GM12878 (cell line): Measurements from ENCODE around the gene PPM1K. TPM values are rescaled to one million over a fixed set of nuclear protein-coding genes. Genes with fewer than 3 reads are reported as not detected.

Source experiments
- FOXK2 ChIP-seq: fragments of 450-650 bp; IDR thresholded peaks from 2 replicates; pipeline ENCODE4 v1.6.1; 2017; ENCODE audit warnings: mild to moderate bottlenecking, moderate library complexity
- GABPA ChIP-seq: IDR thresholded peaks from 2 replicates; pipeline ENCODE4 v1.6.1; 2014; ENCODE audit warnings: antibody characterized with exemption, low read depth, mild to moderate bottlenecking, inconsistent platforms
- GATAD2B ChIP-seq: fragments of 450-650 bp; conservative IDR thresholded peaks from 2 replicates; pipeline ENCODE4 v1.6.1; 2017; ENCODE audit warnings: low read depth, mild to moderate bottlenecking, moderate library complexity
- IKZF1 ChIP-seq: fragments of 450-650 bp; conservative IDR thresholded peaks from 2 replicates; pipeline ENCODE4 v1.6.1; 2017; ENCODE audit warnings: antibody characterized with exemption, mild to moderate bottlenecking
- IKZF2 ChIP-seq, 2 experiments: fragments of 450-650 bp; IDR thresholded peaks; 2 replicates each; pipeline ENCODE4 v1.6.1; 2017; ENCODE audit warnings: mild to moderate bottlenecking in 2 of 2, moderate library complexity in 2 of 2
- IRF3 ChIP-seq: fragments of 450-650 bp; IDR thresholded peaks from 2 replicates; pipeline ENCODE4 v1.6.1; 2014; ENCODE audit warnings: mild to moderate bottlenecking
- JUND ChIP-seq: IDR thresholded peaks from 2 replicates; pipeline ENCODE4 v1.6.1; 2012; ENCODE audit warnings: low read depth, mild to moderate bottlenecking, low read length, improper control_type of control experiment, moderate library complexity
- LARP7 ChIP-seq: fragments of 450-650 bp; IDR thresholded peaks from 2 replicates; pipeline ENCODE4 v1.6.1; 2017; ENCODE audit warnings: mild to moderate bottlenecking
- NBN ChIP-seq: fragments of 450-650 bp; IDR thresholded peaks from 2 replicates; pipeline ENCODE4 v1.6.1; 2016
- NKRF ChIP-seq: fragments of 450-650 bp; conservative IDR thresholded peaks from 2 replicates; pipeline ENCODE4 v1.6.1; 2017; ENCODE audit warnings: mild to moderate bottlenecking, moderate library complexity
- NR2C2 ChIP-seq: IDR thresholded peaks from 2 replicates; pipeline ENCODE4 v1.6.1; 2011; ENCODE audit warnings: borderline replicate concordance, low read depth; ENCODE audit not compliant: control insufficient read depth, insufficient read length
- PML ChIP-seq: IDR thresholded peaks from 2 replicates; pipeline ENCODE4 v1.6.1; 2012; ENCODE audit warnings: low read length, inconsistent platforms
- POLR2AphosphoS2 ChIP-seq: IDR thresholded peaks from 2 replicates; pipeline ENCODE4 v1.6.1; 2011; ENCODE audit warnings: low read depth, mild to moderate bottlenecking, low read length, improper control_type of control experiment, moderate library complexity
- POU2F2 ChIP-seq: IDR thresholded peaks from 3 replicates; pipeline ENCODE4 v1.6.1; 2011; ENCODE audit warnings: low read depth, mild to moderate bottlenecking, low read length, borderline replicate concordance
- PRDM15 ChIP-seq: fragments of 450-650 bp; formaldehyde crosslinking; IDR thresholded peaks from 2 replicates; pipeline ENCODE4 v1.4.0; 2020; ENCODE audit warnings: mild to moderate bottlenecking, moderate library complexity
- RFX5 ChIP-seq: IDR thresholded peaks from 2 replicates; pipeline ENCODE4 v1.6.1; 2011; ENCODE audit warnings: low read depth, low read length, improper control_type of control experiment
- SMAD5 ChIP-seq: IDR thresholded peaks from 2 replicates; pipeline ENCODE4 v1.6.1; 2016; ENCODE audit warnings: antibody characterized with exemption, low read depth
- STAT1 ChIP-seq: fragments of 450-650 bp; conservative IDR thresholded peaks from 2 replicates; pipeline ENCODE4 v1.6.1; 2014; ENCODE audit warnings: antibody characterized with exemption, mild to moderate bottlenecking
- ZNF274 ChIP-seq: IDR thresholded peaks from one replicate; pipeline ENCODE4 v1.8.0; 2011; ENCODE audit not compliant: insufficient read length, insufficient read depth
- ZNF592 ChIP-seq: fragments of 450-650 bp; IDR thresholded peaks from 2 replicates; pipeline ENCODE4 v1.6.1; 2017; ENCODE audit warnings: mild to moderate bottlenecking, moderate library complexity
- polyA plus RNA-seq, 11 experiments: library from polyadenylated mRNA; depleted of rRNA in 4 of 11; unstranded in 6 of 11; stranded (reverse) in 5 of 11; fragments of >200 nt; fragmentation: Nextera tagmentation in 4 of 11; fragmentation: Illumina TruSeq in 1 of 11; extraction: Ambion mirVana in 4 of 11; extraction: Trizol in 1 of 11; gene quantifications; 1 replicate in 1 of 11; 2 replicates in 10 of 11; pipeline versions ENCODE4 v1.2.1 to v1.2.3, GENCODE V29; 2011 to 2016; ENCODE audit warnings: inconsistent platforms in 2 of 11, missing spikeins in 2 of 11, low read depth in 1 of 11
- total RNA-seq, 4 experiments: library from RNA; depleted of rRNA in 3 of 4; stranded (reverse); fragments of >200 nt in 3 of 4; fragmentation: Illumina TruSeq in 1 of 4; extraction: Trizol in 1 of 4; gene quantifications; 2 replicates each; pipeline versions ENCODE4 v1.2.1 to v1.2.3, GENCODE V29; 2013 to 2021

PPM1K gene
- total and polyA plus RNA-seq, 10 of the 15 experiments (the other 5 are each of a cell fraction or from before 2014, with no cell fraction given), result 25.0 to 79.1 (median 36.9) TPM

GRCh38 chr4:88284439-88285234, at the start of gene PPM1K (continued):
- no peak for TF ChIP-seq ZNF274
- peak; percentile 70; the same call in 1 of the 2 replicates for TF ChIP-seq RFX5
- peak; percentile 38; the same call in 1 of the 2 replicates for TF ChIP-seq JUND
- no peak for TF ChIP-seq FOXK2
- TF ChIP-seq IKZF2 (IDR thresholded peaks at IDR 0.05), result peak; percentile 54 to 60; a peak in 2 of 4 replicates
- peak; percentile 28 for TF ChIP-seq NBN
- TF ChIP-seq PRDM15 (CRISPR knock-in tag), result no peak
- 0 out of 2 replicates have a peak, but pooled peaks have one; percentile 18 for TF ChIP-seq SMAD5
- no peak for TF ChIP-seq ZNF592
- 0 out of 3 replicates have a peak, but pooled peaks have one; percentile 41 for TF ChIP-seq POU2F2
- no peak for TF ChIP-seq POLR2AphosphoS2
- TF ChIP-seq GABPA, result no peak
- peak; percentile 66 for TF ChIP-seq IKZF1
- no peak for TF ChIP-seq GATAD2B
- TF ChIP-seq LARP7, result peak; percentile 66; the same call in 1 of the 2 replicates
- peak; percentile 87; the same call in 1 of the 2 replicates for TF ChIP-seq IRF3
- TF ChIP-seq STAT1, result 0 out of 2 replicates have a peak, but pooled peaks have one; percentile 87
- no peak for TF ChIP-seq NR2C2
- 0 out of 2 replicates have a peak, but pooled peaks have one; percentile 68 for TF ChIP-seq PML
- TF ChIP-seq NKRF, result peak; percentile 82
